ENCODE results near the gene DYNC2I2. TPM values are rescaled to one million over a fixed set of nuclear protein-coding genes. Genes with fewer than 3 reads are reported as not detected.
"Not testable (repeated sequence)": the region's sequence is repeated elsewhere in the genome, so short reads cannot be mapped to it uniquely, and the experiment has no call there.

DYNC2I2 gene
- total RNA-seq, 2 experiments from 2014 or later: 55.5 to 97.6 TPM

GRCh38 chr9:128696923-128697707 is 40.5 kb upstream of the DYNC2I2 start:
- intact Hi-C loops (cut with micrococcal nuclease; ENCODE audit: unreplicated experiment): no loop called here
- no peaks in the 10 kb centered on the region for H3K9me3 ChIP-seq (ENCODE audit: low read length)
- peaks cover 14% of the 10 kb centered on the region for H3K4me1 ChIP-seq (ENCODE audit: insufficient read depth, low read length, poor library complexity, severe bottlenecking)
- no peaks in the 10 kb centered on the region for H3K9me2 ChIP-seq (ENCODE audit: insufficient read depth, low read length)
- H2AFZ ChIP-seq (ENCODE audit: low read length): no peak overlapping the region
- H3K79me2 ChIP-seq (ENCODE audit: insufficient read depth, low read depth, low read length): peaks cover 24% of the 10 kb centered on the region
- no peak overlapping the region for H3K4me3 ChIP-seq (ENCODE audit: low read depth, low read length, poor library complexity, severe bottlenecking)
- no peak overlapping the region for H3K27ac ChIP-seq (ENCODE audit: low read depth, low read length, poor library complexity, severe bottlenecking)
- DNase-seq (ENCODE audit: low spot score): no peak
- H3K36me3 ChIP-seq (ENCODE audit: insufficient read depth, low read length): peaks cover 62% of the 10 kb centered on the region
- TF ChIP-seq CTCF (conservative IDR thresholded peaks at IDR 0.05; ENCODE audit: low read length) (no peak), EZH2phosphoT487 (IDR thresholded peaks at IDR 0.05; ENCODE audit: borderline replicate concordance, low read depth, low read length) (no peak)
- BruUV-seq (replicated peaks): no TSS peak
- peaks cover 16% of the 10 kb centered on the region; the same call in 1 of the 2 replicates for H4K20me1 ChIP-seq (ENCODE audit: insufficient read depth, low read length)
- CTCF ChIA-PET (ENCODE audit: unreplicated experiment): interaction anchor here (0.5 kb wide), 1 partner anchor 41 kb away, joined by 4 read pairs; no protein-coding TSS in a partner anchor
- POLR2A ChIA-PET: interaction anchor here (0.6 to 1.4 kb wide), 6 partner anchors 9 to 381 kb away, joined by 3 to 6 read pairs (median 4); partner anchors contain the start of gene ZDHHC12
- H3K4me2 ChIP-seq (ENCODE audit: low read length): no peak overlapping the region

- CTCF ChIA-PET (ENCODE audit: unreplicated experiment): no interaction called here
- no peak for DNase-seq (ENCODE audit: low spot score)
- no peak overlapping the region for H2AFZ ChIP-seq (ENCODE audit: low read length)
- no peaks in the 10 kb centered on the region for H3K9me2 ChIP-seq (ENCODE audit: insufficient read depth, low read length)
- peaks cover 29% of the 10 kb centered on the region for H4K20me1 ChIP-seq (ENCODE audit: insufficient read depth, low read length)
- BruUV-seq (replicated peaks): no TSS peak
- no peak overlapping the region for H3K4me2 ChIP-seq (ENCODE audit: low read length)
- POLR2A ChIA-PET: no interaction called here
- H3K27ac ChIP-seq (ENCODE audit: low read depth, low read length, poor library complexity, severe bottlenecking): no peak overlapping the region
- H3K79me2 ChIP-seq (ENCODE audit: insufficient read depth, low read depth, low read length): peaks cover 46% of the 10 kb centered on the region
- no peaks in the 10 kb centered on the region for H3K9me3 ChIP-seq (ENCODE audit: low read length)
- peaks cover 84% of the 10 kb centered on the region for H3K36me3 ChIP-seq (ENCODE audit: insufficient read depth, low read length)
- intact Hi-C loops (cut with micrococcal nuclease; ENCODE audit: unreplicated experiment): no loop called here
- peaks cover 16% of the 10 kb centered on the region for H3K4me1 ChIP-seq (ENCODE audit: insufficient read depth, low read length, poor library complexity, severe bottlenecking)
- H3K4me3 ChIP-seq (ENCODE audit: low read depth, low read length, poor library complexity, severe bottlenecking): no peak overlapping the region
- TF ChIP-seq EZH2phosphoT487 (IDR thresholded peaks at IDR 0.05; ENCODE audit: borderline replicate concordance, low read depth, low read length) (no peak), CTCF (conservative IDR thresholded peaks at IDR 0.05; ENCODE audit: low read length) (no peak)
Measured at GRCh38 chr9:128694344-128694743, 37.7 kb upstream of the DYNC2I2 start.

- H2AFZ ChIP-seq (ENCODE audit: low read length); intact Hi-C loops (cut with micrococcal nuclease; ENCODE audit: unreplicated experiment); H3K9me3 ChIP-seq (ENCODE audit: low read length); DNase-seq (ENCODE audit: low spot score); CTCF ChIA-PET (ENCODE audit: unreplicated experiment); BruUV-seq (replicated peaks); H3K4me3 ChIP-seq (ENCODE audit: low read depth, low read length, poor library complexity, severe bottlenecking); H3K4me2 ChIP-seq (ENCODE audit: low read length); H3K27ac ChIP-seq (ENCODE audit: low read depth, low read length, poor library complexity, severe bottlenecking); H3K9me2 ChIP-seq (ENCODE audit: insufficient read depth, low read length): not testable (repeated sequence)
- H3K36me3 ChIP-seq (ENCODE audit: insufficient read depth, low read length): peaks cover 79% of the 10 kb centered on the region
- peaks cover 29% of the 10 kb centered on the region for H4K20me1 ChIP-seq (ENCODE audit: insufficient read depth, low read length)
- POLR2A ChIA-PET: interaction anchor here (1.2 kb wide), 1 partner anchor 39 kb away, joined by 4 read pairs; no protein-coding TSS in a partner anchor
- H3K4me1 ChIP-seq (ENCODE audit: insufficient read depth, low read length, poor library complexity, severe bottlenecking): peaks cover 16% of the 10 kb centered on the region
- peaks cover 46% of the 10 kb centered on the region for H3K79me2 ChIP-seq (ENCODE audit: insufficient read depth, low read depth, low read length)
Measured at GRCh38 chr9:128693738-128694137, 37.1 kb upstream of the DYNC2I2 start.

Measured in OCI-LY7 (cell line).